Body of pancreas (tissue), 4 donors: ENCODE results near the gene NOM1. TPM values are rescaled to one million over a fixed set of nuclear protein-coding genes. Genes with fewer than 3 reads are reported as not detected.

ENCODE experiments used
- ATAC-seq: fragments of 150-250 bp; one replicate; pipeline ENCODE4 v1.9.1; 2016
- DNase-seq, 4 donors: peaks; one replicate each; pipeline ENCODE4 v3.0.0-alpha.2; 2019
- H3K27ac ChIP-seq, 4 donors: fragments of 200-600 bp; sonication (generic); 1 replicate in 3 of 4; 2 replicates in 1 of 4; pipeline versions ENCODE4 v1.5.1 to v1.6.1; 2016 to 2019; ENCODE audit warnings: mild to moderate bottlenecking in 1 of 4, mixed read lengths in 1 of 4, moderate library complexity in 1 of 4
- H3K27me3 ChIP-seq, 2 donors: fragments of 200-600 bp; sonication (generic); one replicate each; pipeline ENCODE4 v1.6.0; 2016; ENCODE audit warnings: mild to moderate bottlenecking in 1 of 2
- H3K36me3 ChIP-seq, 2 donors: fragments of 200-600 bp; sonication (generic); replicated peaks in 1 of 2; 2 replicates each; pipeline ENCODE4 v1.5.1; 2016; ENCODE audit warnings: low read depth in 2 of 2; ENCODE audit not compliant: insufficient read depth in 1 of 2
- H3K4me1 ChIP-seq: fragments of 200-600 bp; sonication (generic); one replicate; pipeline ENCODE4 v1.6.0; 2016
- H3K4me3 ChIP-seq, 2 donors: fragments of 200-600 bp; sonication (generic); 1 replicate in 1 of 2; 2 replicates in 1 of 2; pipeline ENCODE4 v1.5.1; 2016 to 2019
- H3K9me3 ChIP-seq, 3 donors: fragments of 200-600 bp; sonication (generic); 1 replicate in 2 of 3; 2 replicates in 1 of 3; pipeline ENCODE4 v1.5.1; 2016
- POLR2A ChIP-seq, 3 donors: fragments of 450-650 bp; IDR thresholded peaks; one replicate each; pipeline ENCODE4 v1.6.1; 2016; ENCODE audit warnings: antibody characterized with exemption in 3 of 3, mild to moderate bottlenecking in 2 of 3
- WGBS, 2 donors: methylation state at CpG; one replicate each; pipeline ENCODE4 v1.1.5; 2017; 5-methylcytosine and 5-hydroxymethylcytosine counted together
- intact Hi-C: fragments of 100-400 bp; cut with DNase I; formaldehyde crosslinking; loops from one replicate; pipeline ENCODE4 v1.15.1; 2023
- total RNA-seq, 2 donors: library from RNA; depleted of rRNA; stranded (reverse); fragments of >200 nt; gene quantifications; one replicate each; pipeline ENCODE4 v1.1.0, GENCODE V29; 2016
- TF ChIP-seq, protein P1 (sequence below), 7 experiments: fragments of 450-650 bp in 4 of 7; fragments of 200-600 bp in 3 of 7; sonication (generic) in 3 of 7; IDR thresholded peaks; one replicate each; pipeline ENCODE4 v1.5.1; 2016 to 2019; ENCODE audit warnings: antibody characterized with exemption in 7 of 7

Gene NOM1
- total RNA-seq, 2 donors from 2014 or later, result 23.1 to 28.0 TPM

DNA sequence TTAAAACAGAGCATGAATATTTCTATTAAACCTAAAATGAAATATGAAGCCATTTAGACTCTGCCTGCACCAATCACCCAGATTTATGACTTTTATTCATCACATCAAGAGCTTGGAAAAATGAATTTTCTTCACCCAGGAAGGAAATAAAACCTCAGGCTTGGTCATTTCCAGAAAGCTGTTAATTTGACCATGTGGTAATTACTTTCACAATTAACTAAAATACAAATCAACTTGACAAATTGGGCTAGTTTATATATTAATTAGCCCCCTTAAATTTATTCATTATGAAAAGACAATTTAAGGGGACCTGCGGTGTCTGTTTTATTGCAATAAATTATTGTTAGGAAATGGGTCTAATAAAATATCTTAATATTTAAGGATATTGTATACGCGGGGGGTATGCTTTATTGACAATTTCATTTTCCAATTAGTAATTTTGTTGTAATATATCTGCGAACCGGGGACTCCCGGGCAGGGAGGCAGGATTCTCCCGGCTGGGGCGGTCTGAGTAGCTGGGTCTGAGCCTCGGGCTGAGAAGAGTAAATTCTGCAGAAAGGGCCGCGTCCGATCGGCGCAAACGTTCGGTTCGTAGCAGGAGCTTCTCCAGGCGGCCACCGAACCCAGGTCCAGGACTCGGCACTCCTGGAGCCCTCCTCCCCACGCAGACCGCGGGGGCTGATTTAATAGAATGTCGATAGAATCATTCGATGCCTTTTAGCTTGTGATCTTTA is 70.4 kb downstream of the NOM1 start:
- ATAC-seq (no peak), DNase-seq (no peak)
- H3K9me3 ChIP-seq, result no peaks in the 10 kb centered on the region
- intact Hi-C loops, result no loop called here
- no peak overlapping the region for H3K4me3 ChIP-seq
- TF ChIP-seq POLR2A (IDR thresholded peaks at IDR 0.05), result no peak
- TF ChIP-seq, protein P1, sequence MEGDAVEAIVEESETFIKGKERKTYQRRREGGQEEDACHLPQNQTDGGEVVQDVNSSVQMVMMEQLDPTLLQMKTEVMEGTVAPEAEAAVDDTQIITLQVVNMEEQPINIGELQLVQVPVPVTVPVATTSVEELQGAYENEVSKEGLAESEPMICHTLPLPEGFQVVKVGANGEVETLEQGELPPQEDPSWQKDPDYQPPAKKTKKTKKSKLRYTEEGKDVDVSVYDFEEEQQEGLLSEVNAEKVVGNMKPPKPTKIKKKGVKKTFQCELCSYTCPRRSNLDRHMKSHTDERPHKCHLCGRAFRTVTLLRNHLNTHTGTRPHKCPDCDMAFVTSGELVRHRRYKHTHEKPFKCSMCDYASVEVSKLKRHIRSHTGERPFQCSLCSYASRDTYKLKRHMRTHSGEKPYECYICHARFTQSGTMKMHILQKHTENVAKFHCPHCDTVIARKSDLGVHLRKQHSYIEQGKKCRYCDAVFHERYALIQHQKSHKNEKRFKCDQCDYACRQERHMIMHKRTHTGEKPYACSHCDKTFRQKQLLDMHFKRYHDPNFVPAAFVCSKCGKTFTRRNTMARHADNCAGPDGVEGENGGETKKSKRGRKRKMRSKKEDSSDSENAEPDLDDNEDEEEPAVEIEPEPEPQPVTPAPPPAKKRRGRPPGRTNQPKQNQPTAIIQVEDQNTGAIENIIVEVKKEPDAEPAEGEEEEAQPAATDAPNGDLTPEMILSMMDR (IDR thresholded peaks at IDR 0.05), result no peak
- H3K27ac ChIP-seq, result peak overlapping the region in 1 of 4 donors; percentile 2
- no peaks in the 10 kb centered on the region for H3K36me3 ChIP-seq
- H3K27me3 ChIP-seq, result peaks cover 0 to 19% of the 10 kb centered on the region in 2 donors
- WGBS, 2 donors, result 66 to 77% methylated on average over 25 of the region's 25 CpGs
- H3K4me1 ChIP-seq, result peaks cover 24% of the 10 kb centered on the region

DNA sequence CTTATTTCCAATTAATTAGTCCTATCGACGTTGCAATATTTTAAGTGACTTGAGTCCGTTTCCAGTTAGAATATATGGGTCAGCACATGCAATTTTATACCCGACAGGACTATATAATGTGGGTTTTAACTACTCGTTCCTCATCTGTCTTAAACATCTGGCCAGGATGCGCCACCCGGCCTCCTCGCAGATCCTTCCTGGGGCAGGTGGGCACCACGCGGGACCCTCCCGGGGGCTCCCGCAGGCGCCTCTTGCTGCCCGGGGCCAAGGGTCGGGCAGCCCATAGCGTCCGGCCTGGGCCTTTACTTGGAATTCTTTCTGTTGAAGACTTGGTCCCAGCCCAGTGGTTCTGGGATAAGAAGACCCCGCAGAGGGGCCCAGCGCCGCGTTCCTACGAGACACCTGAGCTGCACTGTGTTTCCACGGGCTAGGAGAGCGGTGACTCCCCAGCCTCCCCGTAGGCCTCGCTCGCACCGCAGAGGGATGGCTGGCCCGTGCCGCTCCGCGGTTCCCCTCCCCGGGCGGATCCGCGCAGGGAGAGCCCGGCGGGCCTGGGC is 71.1 kb downstream of the NOM1 start:
- ATAC-seq (no peak), DNase-seq (no peak)
- H3K9me3 ChIP-seq, result no peaks in the 10 kb centered on the region
- no peak overlapping the region for H3K4me3 ChIP-seq
- H3K36me3 ChIP-seq, result no peaks in the 10 kb centered on the region
- TF ChIP-seq, protein P1 (IDR thresholded peaks at IDR 0.05), result no peak
- TF ChIP-seq POLR2A (IDR thresholded peaks at IDR 0.05), result no peak
- H3K27ac ChIP-seq, result no peak overlapping the region
- 46 to 71% methylated on average over 17 to 33 of the region's 38 CpGs for WGBS, 2 donors
- intact Hi-C loops, result no loop called here
- peaks cover 24% of the 10 kb centered on the region for H3K4me1 ChIP-seq
- H3K27me3 ChIP-seq, result peaks cover 0 to 19% of the 10 kb centered on the region in 2 donors

DNA sequence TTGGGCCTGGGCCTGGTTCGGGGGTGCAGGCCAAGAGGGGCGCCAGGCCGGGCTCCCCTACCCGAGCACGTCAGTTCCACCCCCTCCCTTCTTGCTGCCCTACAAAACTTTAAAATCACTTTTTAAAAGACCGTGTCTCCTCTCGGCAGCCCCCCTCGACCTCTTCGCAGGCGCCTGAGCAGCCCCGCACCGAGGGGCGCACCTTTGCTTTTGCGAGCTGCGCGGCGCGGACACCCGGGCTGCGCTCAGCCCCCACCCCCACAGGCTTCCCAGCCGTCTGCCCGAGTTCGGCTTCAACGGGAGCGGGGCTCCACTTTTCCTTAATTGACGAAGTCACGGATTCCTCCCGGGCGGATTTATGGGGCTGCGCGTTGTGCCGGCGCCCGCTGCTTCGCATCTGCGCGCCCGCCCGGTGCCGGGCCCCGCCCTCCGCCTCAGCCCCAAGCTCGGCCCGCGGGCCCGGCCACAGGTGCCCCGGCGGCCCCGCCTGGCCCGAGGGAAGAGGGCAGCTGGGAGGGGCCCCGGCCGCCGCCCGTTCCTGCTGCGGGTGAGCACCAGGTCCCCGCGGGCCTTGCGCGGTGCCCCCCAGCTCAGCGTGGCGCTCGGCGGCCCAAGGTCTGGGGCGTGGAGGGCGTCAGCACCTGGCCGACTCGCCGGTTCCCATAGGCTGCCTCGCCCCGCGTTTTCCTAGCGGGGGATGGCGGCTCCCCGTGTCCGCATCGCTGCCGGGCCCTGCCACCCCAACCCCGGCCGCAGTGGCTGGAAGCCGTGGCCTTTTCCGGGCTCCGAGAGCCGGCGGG is 71.8 kb downstream of the NOM1 start:
- H3K27ac ChIP-seq, result no peak overlapping the region
- DNase-seq, result no peak
- intact Hi-C loops, result no loop called here
- no peak for ATAC-seq
- H3K4me1 ChIP-seq, result peaks cover 24% of the 10 kb centered on the region
- 17 to 28% methylated on average over 19 to 61 of the region's 84 CpGs for WGBS, 2 donors
- no peak overlapping the region for H3K4me3 ChIP-seq
- H3K36me3 ChIP-seq, result no peaks in the 10 kb centered on the region
- H3K27me3 ChIP-seq, result peaks cover 0 to 19% of the 10 kb centered on the region in 2 donors
- no peak for TF ChIP-seq POLR2A (IDR thresholded peaks at IDR 0.05)
- H3K9me3 ChIP-seq, result no peaks in the 10 kb centered on the region

DNA sequence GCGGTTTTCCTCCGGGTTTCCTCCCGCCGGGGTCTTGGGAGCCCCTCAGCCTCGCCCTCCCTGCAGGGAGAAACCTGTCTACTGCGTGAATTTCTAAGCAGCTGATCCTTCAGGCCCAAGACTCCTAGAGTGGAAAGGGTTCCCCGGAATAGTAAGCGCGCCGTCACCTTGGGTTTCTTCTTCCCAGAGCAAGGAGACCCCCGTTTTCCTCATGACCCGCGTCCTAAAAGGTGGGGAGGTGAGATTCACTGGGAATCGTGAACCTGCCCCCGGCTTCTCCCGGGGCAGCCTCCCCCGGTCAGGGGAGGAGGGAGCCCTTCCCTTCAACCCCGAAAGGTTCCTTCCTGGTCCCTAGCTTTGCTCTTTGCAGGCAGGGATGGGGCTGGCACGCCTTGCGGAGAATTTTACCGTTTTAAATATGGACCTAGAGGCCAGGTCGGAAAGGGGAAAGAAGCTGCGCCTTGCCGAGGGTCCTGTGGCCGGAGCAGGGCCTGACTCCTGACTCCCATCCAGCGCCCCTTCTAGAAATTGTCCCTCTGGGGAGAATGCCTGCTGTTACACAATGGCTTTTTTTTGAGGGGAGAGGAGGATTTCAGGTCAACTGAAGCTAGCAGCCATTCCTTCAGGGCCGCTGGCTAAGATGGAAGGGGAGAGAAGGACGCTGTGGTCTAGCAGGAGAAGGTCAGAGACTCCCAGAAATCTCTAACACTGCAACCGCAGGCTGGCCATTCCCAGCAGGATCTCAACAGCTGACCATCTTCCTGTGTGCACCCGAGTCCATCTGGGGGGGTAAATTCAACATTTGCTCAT is 72.6 kb downstream of the NOM1 start:
- WGBS, 2 donors, result 60 to 67% methylated on average over 29 to 30 of the region's 30 CpGs
- TF ChIP-seq, protein P1 (IDR thresholded peaks at IDR 0.05), result no peak
- TF ChIP-seq POLR2A (IDR thresholded peaks at IDR 0.05), result no peak
- H3K4me1 ChIP-seq, result peaks cover 24% of the 10 kb centered on the region

More for the DNA sequence above, 72.6 kb downstream of the NOM1 start:
- Histone ChIP-seq H3K27ac (no peak overlapping the region), H3K36me3 (no peaks in the 10 kb centered on the region), H3K9me3 (no peaks in the 10 kb centered on the region), H3K4me3 (no peak overlapping the region), H3K27me3 (peaks cover 0 to 19% of the 10 kb centered on the region in 2 donors)
- intact Hi-C loops, result no loop called here
- ATAC-seq (no peak), DNase-seq (no peak)

Other genes starting within 250 kb of the NOM1 start
- 10 to 100 TPM; 23.4 to 54.0 TPM for gene LMBR1, start 56.5 kb upstream of the NOM1 start, total RNA-seq
- 10 to 100 TPM; 14.3 to 39.6 TPM for gene MNX1, start 61.0 kb downstream of the NOM1 start, total RNA-seq
- gene UBE3C, start 189.2 kb downstream of the NOM1 start, total RNA-seq, result 10 to 100 TPM; 35.8 to 35.9 TPM